HG02973 (cell line): ENCODE results near the gene VEPH1.

Experiments used
- ATAC-seq: cut with Tn5 transposase; IDR thresholded peaks from one replicate; pipeline ENCODE4 v1.9.1; 2021; ENCODE audit warnings: moderate library complexity; ENCODE audit not compliant: unreplicated experiment

VEPH1 gene

DNA sequence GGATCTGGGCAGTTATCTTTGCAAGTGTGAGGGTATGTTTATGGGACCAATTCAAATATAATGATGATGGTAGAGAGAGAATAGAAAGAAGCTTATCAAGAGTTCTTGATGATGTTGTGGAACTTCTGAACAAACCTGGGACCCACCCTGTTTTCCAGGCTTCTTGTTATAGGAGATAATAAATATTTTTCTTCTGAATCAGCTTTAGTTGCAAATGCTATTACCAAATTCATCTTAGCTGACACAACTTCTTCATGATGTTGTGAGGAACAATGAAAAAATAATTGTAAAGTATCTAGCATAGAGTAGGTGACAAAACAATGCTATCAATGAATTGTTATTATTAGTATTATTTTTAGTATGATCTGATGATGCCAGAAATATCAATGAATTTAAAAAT lies 110.1 kb downstream of the VEPH1 start:
- ATAC-seq: no peak

DNA sequence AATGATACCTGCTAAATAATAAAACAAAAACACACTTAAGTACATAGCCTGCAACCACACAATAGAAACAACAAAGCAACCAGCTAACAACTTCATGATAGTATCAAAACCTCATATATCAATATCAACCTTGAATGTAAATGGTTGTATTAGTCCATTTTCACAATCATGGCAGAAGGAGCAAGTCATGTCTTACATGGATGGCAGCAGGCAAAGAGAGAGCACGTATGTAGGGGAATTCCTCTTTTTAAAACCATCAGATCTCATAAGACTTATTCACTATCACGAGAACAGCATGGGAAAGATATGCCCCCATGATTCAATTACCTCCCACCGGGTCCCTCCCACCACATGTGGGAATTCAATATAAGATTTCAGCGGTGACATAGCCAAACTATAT lies 111.1 kb downstream of the VEPH1 start:
- ATAC-seq: no peak

DNA sequence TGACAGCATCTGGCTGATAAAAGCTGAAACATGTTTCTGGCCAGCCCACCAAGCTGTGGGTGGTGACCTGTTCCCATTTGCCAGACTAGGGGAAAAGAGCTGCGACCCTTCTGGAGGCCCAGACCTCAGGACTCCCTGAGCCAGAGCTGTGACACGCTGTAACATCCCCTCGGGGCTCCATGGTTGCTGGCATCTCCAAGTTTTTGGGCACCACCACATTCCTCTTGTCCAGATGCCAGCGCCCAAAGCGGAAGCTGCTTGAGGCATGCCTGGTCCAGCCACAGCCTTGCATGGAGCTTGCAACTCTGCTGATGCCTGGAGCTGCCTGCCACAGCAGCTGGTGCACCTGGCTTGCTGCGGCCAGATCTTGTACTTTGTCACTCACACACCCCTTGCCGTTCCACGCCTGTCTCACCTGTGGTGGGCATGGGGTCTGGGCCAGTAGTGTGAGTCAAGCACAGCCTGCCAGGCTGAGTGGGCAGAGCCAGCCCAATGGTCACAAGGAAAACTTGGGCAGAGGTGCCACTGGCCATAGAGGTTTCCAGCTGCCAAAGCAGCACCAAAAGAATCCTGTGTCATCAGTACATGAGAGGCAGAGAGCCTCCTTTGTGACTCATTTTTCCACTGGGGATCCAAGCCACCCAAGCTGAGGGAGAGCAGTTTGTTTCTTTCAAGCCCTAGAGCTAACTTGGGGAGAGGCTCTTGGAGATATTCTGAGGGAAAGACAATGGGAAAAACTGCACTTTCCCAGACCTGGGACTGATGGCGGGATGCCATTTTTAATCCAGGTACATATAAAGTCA lies 112.3 kb downstream of the VEPH1 start:
- ATAC-seq: no peak

DNA sequence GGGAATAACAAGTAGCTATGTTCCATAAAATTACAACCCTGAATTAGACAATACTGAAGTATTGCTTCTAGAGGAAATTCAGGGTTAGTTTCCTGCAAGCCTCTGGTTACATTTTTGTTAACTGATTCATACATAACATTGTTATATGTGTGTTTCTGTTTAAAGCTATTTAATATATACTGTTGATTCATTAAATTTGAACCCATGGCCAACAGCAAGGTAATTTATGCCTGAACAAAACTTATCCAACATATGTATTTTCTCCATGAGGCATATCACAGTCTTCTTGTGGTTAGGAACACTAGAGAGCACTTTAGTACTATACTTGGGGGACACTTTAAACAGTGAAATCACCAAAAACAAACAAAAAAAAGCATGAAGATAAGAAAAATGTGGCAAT lies 114.2 kb downstream of the VEPH1 start:
- ATAC-seq: no peak

DNA sequence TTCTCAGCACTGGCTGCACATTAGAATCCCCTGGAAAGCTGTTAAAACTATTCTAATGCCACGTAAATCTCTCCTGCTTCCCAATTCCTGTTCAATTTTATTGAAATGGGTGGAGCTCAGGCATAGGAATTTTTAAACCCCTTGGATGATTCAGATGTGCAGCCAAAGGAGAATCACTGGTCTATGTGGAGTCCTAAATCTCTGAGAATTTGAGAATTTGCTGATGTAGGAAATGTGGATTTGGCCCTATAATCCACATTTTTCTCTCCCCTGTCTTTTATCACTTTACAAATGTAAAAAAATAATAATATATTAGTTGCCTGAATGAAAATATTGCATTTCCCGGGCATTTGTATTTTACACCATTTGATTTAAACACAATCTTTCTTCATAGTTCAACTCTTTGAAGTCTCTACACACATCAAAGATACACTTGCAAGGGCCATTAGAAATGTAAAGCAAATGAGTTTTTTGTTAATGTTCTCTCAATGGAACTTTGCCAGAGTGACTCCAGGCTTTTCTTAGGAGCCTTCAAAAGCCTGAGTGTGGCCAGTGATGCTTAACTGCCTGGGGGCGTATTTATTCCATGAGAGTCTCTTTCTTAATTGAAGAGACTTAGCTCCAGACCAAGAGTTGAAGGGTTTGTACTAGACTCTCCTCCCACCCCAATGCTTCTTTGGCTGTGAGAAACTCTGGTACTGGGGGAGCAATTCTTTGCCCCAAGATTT lies 115.3 kb downstream of the VEPH1 start:
- ATAC-seq: no peak

DNA sequence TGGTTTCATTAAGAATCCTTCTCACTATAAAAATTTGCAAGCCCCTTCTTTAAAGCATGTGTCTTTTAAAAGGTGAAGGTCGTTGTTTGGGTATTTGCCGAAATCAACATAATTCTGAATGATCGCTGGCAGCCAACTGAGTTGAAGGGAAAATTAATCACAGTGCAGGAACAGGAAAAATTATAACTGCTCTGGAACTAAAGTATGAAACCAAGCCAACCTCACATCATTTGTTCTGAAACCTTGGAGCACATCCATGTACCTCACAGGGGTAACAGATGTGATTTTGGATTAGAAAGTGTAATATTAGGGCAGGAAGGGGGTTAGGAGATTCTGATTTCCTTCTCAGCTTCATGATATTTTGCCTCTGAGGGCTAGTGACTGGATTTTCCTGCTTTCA lies 118.7 kb downstream of the VEPH1 start:
- no peak for ATAC-seq

DNA sequence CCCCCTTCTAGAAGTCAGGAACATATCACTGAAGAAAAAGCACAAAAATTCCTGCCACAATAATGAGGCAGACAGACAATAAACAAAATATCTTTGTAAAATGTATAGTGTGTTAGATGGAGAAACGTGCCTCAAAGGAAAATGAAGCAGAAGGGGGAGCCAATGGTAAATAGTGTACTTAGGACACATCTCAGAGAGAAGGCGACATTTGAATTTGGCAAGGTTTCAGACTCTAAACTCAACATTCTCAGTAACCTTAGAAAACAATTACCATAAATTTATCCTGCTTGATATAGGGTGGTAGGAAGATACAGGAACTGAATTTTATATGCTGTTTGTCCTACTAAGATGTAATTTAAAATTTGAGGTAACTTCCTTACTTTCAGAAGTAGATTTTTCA lies 119.2 kb downstream of the VEPH1 start:
- no peak for ATAC-seq

DNA sequence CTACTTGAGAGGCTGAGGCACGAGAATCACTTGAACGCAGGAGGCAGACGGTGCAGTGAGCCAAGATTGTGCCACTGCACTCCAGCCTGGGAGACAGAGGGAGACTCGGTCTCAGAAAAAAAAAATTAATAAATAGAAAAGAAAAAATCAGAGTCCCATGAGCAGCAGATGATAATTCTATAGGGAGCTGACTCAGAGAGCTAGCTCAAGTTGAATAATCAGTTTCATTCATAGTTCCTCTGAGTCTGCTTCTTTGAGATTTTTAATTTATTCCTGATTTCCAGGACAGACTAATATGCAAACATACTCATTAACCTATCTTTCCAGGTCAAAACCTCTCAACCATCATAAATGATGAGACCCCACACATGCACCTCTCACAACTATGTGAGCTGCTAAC lies 121.6 kb downstream of the VEPH1 start:
- no peak for ATAC-seq

DNA sequence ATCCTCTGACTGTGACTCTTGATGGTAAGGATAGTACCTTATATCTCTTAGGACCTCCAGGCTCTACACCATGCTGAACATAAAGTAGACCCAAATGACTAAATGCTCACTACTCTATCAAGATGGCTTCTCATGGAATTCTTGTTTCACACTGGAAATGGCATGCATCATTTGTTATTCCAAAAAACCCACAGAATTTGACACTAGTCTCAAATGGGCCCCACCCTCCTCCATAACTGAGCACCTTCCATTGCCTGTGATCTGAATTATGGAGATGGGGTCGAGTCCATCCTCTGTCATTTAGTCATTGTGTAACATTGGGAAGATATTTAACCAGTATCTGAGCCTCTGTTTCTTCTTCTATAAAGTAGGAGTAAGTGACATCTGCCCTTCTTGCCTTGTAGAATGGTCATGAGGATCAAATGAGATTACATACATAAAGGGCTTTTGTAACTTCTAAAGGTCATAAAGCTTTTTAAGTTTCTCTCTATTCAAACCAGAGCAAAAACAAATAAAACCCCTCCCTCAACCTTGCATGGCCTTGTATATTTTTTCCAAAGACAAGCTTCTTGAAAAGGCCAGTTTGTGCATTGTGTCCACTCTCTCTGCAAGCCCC lies 123.6 kb downstream of the VEPH1 start:
- no peak for ATAC-seq

DNA sequence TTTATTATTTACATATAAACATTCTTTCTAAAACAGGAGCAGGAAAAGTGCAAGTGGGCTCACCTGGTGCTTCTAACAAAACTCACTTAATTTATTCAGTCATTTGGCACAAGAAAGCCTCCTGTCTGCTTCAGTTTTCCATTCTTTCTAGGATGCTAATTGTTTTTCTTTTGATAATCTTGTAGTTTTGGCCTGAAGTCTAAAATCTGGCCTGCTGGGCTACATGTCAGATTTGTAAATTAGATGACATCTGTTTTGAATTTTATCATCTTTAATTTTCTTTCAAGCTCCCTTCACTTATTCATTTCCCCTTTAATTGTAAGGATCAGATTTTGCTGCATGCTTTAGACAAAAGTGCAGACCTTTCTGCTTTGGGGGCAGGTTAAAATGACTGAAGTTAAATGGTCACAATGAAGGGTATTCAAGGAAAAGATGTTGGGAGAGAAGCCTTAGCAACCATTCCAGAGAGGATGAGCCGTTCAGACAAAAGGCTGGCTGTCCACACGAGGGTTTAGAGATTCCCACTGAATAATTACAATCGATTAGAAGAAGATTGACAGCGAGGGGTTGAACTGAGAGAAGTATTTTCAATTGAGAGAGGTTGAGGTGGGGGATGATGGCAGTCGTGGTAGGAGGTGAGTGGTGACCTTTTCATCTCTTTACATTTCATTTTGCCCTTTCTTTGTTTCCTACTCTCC lies 126.5 kb downstream of the VEPH1 start:
- no peak for ATAC-seq

DNA sequence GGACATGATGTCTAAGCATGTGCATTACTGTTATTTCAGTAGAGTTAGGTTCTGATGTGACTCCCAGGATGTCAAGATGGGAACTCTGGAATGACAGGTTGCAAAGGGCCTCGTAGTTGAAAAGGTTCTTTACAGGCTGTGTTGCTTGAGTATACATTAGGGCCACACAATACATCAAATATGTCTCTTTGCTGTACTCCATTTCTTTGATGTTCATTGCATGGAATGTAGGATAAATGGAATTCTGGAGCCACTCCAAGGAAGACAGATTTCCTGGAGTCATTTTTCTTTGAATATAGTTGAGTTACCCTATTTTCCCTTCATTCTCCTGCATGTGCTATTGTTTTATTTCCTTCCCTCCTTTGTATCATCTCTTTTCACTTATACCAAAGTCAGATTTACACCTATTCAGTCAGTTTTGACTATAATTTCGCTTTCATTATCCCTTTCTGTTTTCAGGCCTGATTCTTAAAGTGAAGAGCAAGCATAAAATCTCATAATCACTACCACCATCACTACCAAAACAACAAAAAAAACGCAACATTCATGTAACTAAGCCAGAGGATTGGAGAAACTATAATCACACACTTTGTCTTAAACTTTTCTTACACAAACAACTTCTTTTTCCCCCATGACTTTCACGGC lies 127.8 kb downstream of the VEPH1 start:
- ATAC-seq: no peak

DNA sequence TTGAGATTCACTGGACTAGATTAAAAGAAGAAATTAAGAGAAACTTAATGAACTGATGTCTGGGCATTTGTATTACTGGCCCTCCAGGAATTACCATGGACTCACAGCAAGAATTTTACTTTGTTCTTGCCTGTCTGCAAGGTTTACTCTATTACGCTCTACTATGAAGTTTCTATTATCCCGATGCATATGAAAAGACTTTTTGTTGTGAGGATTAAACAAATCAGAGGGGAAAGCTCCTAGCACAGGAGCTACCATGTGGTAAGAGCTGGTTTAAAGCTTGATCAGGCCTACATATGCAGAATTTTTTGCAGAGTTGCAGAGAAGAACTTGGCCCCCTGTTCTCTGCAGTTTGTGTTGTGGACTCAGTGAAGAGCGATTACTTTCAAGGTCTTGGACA lies 128.3 kb downstream of the VEPH1 start:
- no peak for ATAC-seq

DNA sequence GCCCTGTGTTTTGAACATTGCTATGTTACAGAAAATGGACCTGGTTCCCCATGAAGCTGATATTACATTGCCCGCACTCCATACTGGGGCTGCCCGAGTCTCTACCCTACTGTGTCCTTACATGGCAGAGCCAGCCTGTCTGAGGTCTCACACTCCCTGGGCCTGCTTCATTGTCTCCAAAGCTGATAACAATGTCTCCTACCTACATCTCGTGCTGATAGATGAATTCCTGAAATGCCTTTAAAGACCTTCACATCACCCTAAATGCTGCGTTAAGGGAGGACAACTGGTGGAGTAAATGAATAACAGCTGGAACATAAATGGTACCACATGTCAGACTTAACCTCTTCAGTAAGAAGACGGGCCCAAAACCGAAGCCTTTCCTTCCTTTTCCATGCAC lies 129.4 kb downstream of the VEPH1 start:
- no peak for ATAC-seq

DNA sequence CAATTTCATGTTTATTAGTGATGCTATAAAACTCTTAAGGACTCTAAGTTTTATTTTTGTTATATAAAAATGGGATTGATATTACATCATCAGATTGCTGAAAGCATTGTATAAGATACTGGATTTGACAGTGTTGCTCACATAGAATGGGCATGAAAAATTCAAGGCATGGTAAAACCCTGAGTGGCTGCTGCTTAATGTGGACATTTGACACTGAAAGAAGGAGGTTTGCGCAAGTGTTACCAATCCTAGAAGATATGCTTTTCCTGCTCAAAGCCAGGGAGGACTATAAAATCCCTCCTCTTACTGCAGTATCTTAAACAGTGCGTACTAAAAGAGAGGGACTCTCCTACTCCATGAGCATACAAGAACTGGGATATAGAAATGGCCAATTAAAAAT lies 132.3 kb downstream of the VEPH1 start:
- no peak for ATAC-seq

DNA sequence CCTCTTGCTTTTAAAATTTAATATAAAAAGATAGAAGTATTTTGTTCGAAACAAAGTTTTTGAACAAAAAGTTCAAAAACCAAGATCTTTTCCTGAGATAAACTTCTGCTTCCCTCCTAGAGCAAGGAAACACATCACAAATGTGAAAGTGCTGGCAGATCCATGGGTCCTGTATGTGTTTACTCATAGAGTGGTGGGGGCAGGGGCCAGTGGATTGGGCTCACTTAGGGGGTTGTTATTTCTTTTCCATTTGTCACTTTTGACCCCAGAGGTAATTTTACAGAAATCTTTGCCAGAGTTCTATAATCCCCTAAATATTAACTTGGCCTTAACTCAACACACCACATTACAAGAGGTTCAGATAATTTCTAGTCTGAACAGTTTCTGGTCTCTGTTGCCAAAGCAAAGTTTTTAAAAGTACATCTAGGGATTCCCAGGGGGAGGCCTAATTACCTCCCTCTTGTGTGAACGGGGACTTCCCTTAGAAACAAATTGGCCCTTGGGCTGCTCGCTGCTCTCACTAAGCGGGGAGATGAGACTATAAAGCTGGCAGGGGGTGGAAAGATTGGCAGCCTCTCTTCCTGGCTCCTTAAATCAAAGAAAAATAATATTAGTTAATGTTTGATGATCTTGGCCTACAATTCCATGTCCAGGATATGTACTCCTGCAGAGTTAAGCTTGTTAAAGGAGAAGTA lies 133.3 kb downstream of the VEPH1 start:
- no peak for ATAC-seq

DNA sequence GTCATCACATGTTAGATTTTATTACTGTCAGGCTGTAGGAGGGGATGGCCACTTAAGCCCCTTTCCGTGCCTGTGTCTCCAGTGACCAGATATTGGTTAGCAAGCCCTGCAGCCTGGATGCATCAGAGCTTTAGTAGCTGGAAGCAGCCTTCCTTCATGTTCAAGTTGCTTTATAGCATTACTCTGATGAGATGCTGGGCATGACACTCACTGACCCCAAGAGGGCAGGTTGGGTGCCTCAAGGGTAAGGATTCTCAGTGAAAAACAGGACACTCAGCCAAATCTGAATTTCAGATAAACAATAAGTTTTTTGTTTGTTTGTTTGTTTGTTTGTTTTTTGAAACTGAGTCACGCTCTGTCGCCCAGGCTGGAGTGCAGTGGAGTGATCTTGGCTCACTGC lies 135.0 kb downstream of the VEPH1 start:
- no peak for ATAC-seq

DNA sequence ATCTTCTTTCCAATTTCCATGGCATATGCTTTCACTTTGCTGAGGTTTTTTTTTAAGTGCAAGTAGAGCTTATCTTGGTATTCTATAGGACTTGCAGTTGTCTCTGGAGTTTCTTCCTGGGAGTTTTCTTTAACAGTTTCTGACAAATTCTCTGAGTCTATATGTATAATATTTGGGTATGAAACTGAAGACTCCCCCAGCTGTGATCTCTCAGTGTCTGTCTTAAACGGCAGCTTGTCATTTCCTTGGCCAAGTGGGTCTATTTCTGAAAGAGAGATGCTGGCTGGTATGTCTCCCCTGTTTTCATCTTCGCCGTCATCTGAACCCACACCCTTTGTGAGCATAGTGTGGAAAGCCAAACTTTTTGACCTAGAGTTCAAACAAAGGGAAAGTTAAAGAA lies 139.8 kb downstream of the VEPH1 start:
- ATAC-seq: no peak

DNA sequence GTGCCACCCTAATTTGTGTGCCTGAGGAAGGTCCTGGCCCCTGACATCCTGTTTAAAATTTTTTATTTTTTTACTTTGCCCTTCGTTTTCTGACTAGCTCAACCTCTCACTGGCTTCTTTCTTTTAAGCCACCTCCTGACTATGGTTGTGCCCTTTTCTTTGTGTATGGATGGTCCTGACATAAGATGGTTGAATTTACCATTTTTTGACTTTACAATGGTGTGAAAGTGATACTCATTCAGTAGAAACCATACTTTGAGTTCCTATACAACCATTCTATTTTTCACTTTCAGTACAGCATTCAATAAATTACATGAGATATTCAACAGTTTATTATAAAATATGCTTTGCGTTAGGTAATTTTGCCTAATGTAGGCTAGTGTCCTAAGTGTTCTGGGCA lies 140.9 kb downstream of the VEPH1 start:
- no peak for ATAC-seq

DNA sequence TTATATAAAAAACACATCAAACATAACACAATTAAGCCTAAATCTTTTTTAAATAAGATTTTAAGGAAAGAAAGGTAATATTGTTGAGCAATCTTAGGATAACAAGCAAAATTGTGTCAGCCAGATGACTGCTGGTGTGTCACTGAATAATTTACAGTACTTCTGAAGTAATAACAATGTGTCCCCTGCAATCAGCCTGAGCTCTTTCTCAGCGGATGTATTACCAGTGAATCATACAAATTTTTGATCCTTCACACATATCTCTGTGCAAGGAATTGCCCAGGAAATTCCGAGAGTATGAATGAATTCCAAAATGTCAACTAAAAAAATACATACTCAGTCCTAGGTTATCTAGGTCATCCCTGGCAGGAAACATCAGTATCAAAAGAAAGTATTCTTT lies 143.2 kb downstream of the VEPH1 start:
- ATAC-seq: no peak

DNA sequence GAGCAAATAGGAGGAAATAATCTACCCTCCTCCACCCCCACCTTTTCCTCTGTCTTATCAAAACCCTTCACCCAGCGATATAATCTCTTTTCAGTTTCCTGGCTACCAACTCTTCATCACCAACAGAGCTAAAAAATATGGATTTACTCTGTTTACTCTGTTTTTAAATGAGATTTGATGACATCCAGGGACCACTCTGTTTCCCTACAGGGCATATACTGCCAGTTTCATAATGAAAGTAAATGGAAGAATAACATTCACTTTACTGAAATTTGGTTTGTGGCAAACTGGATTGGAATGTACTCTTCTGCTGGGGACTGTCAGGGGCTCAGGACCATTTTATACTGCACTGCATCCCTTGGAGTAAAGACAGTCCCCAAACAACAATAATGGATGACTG lies 146.7 kb downstream of the VEPH1 start:
- no peak for ATAC-seq

DNA sequence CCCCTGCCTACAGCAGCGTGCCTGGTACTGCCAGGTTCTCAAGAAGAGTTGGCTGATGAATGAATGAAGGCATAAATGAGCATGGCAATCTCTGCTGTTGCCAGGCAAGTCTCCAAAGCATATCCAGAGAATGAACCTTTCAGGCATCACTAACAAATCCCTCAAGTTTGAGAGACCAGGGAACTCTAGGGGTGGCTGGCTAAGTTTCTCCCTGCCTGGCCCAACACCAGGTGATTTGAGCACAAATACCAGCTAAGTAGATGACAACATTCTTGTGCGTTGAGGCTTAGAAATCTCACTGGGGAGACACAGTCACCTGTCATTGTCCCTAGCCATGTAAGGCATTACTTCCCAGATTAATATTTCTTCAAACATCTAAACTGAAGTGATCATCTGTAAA lies 147.9 kb downstream of the VEPH1 start:
- no peak for ATAC-seq
